Measurements from ENCODE around the gene ATXN8OS. TPM values are rescaled to one million over a fixed set of nuclear protein-coding genes. Genes with fewer than 3 reads are reported as not detected.

The ATXN8OS gene
- total RNA-seq, result not detected in 3 replicates

GRCh38 chr13:70107498-70108281, at the start of gene ATXN8OS:
ATXN8OS (plus strand) TSS chr13:70107826.
- DNase-seq (ENCODE audit: low spot score in 2 of 2, unreplicated experiment in 2 of 2), result peak in 1 of 2 experiments; percentile 41
- Mint-ChIP-seq H3K4me3 (peak within 1 kb of the TSS; percentile 57), H3K4me1 (no peaks in the 10 kb centered on the region), H3K36me3 (no peaks in the 10 kb centered on the region), H3K27ac (no peak within 1 kb of the TSS), H3K9me3 (no peaks in the 10 kb centered on the region), H3K27me3 (ENCODE audit: low read depth) (peaks cover 70% of the 10 kb centered on the region)
- TF ChIP-seq CTCF (IDR thresholded peaks at IDR 0.05; ENCODE audit: unreplicated experiment), result no peak

- Mint-ChIP-seq H3K27me3 (ENCODE audit: low read depth) (peaks cover 2% of the 10 kb centered on the region), H3K36me3 (no peaks in the 10 kb centered on the region), H3K27ac (no peak overlapping the region), H3K9me3 (no peaks in the 10 kb centered on the region), H3K4me1 (no peaks in the 10 kb centered on the region), H3K4me3 (no peak overlapping the region)
- DNase-seq (ENCODE audit: low spot score in 2 of 2, unreplicated experiment in 2 of 2), result no peak
- TF ChIP-seq CTCF (IDR thresholded peaks at IDR 0.05; ENCODE audit: unreplicated experiment), result no peak
These were observed 27.6 kb upstream of the ATXN8OS start for GRCh38 chr13:70080012-70080411.

- no peaks in the 10 kb centered on the region for H3K36me3 Mint-ChIP-seq
- no peak for TF ChIP-seq CTCF (IDR thresholded peaks at IDR 0.05; ENCODE audit: unreplicated experiment)
- H3K9me3 Mint-ChIP-seq, result no peaks in the 10 kb centered on the region
These were observed 20.4 kb upstream of the ATXN8OS start for GRCh38 chr13:70087247-70087646.

GRCh38 chr13:70088926-70089325, 18.7 kb upstream of the ATXN8OS start:
- Mint-ChIP-seq H3K27me3 (ENCODE audit: low read depth) (peaks cover 1% of the 10 kb centered on the region), H3K4me1 (no peaks in the 10 kb centered on the region), H3K27ac (no peak overlapping the region), H3K4me3 (no peak overlapping the region), H3K36me3 (no peaks in the 10 kb centered on the region), H3K9me3 (no peaks in the 10 kb centered on the region)
- TF ChIP-seq CTCF (IDR thresholded peaks at IDR 0.05; ENCODE audit: unreplicated experiment), result no peak
- DNase-seq (ENCODE audit: low spot score in 2 of 2, unreplicated experiment in 2 of 2), result no peak

More at GRCh38 chr13:70087247-70087646, 20.4 kb upstream of the ATXN8OS start:
- no peaks in the 10 kb centered on the region for H3K4me1 Mint-ChIP-seq
- H3K27ac Mint-ChIP-seq, result no peak overlapping the region
- peaks cover 1% of the 10 kb centered on the region for H3K27me3 Mint-ChIP-seq (ENCODE audit: low read depth)
- no peak for DNase-seq (ENCODE audit: low spot score in 2 of 2, unreplicated experiment in 2 of 2)
- no peak overlapping the region for H3K4me3 Mint-ChIP-seq

- no peak for DNase-seq (ENCODE audit: low spot score in 2 of 2, unreplicated experiment in 2 of 2)
- no peak for TF ChIP-seq CTCF (IDR thresholded peaks at IDR 0.05; ENCODE audit: unreplicated experiment)
- H3K4me1 Mint-ChIP-seq, result no peaks in the 10 kb centered on the region
- H3K4me3 Mint-ChIP-seq, result no peak overlapping the region
- H3K27ac Mint-ChIP-seq, result no peak overlapping the region
- H3K36me3 Mint-ChIP-seq, result no peaks in the 10 kb centered on the region
- peaks cover 1% of the 10 kb centered on the region for H3K27me3 Mint-ChIP-seq (ENCODE audit: low read depth)
- H3K9me3 Mint-ChIP-seq, result no peaks in the 10 kb centered on the region
These were observed 17.4 kb upstream of the ATXN8OS start for GRCh38 chr13:70090036-70090723.

Measured in mesothelial cell of epicardium (in vitro differentiated cells).